ENCODE data around the gene CYTH2. TPM values are rescaled to one million over a fixed set of nuclear protein-coding genes. Genes with fewer than 3 reads are reported as not detected.

The CYTH2 gene
- total and polyA plus RNA-seq, 9 of the 15 experiments (the other 6 are each of a cell fraction or from before 2014, with no cell fraction given), result 1.8 to 45.2 (median 23.8) TPM

GRCh38 chr19:48469289-48469881 lies at the start of gene CYTH2 (continued):
- TF ChIP-seq RBFOX2 (IDR thresholded peaks at IDR 0.05; ENCODE audit: low read depth, low read length), result peak; percentile 98
- no peak for TF ChIP-seq TFE3 (CRISPR knock-in tag; IDR thresholded peaks at IDR 0.05)
- TF ChIP-seq PHF20 (IDR thresholded peaks at IDR 0.05; ENCODE audit: partially characterized antibody), result peak; percentile 75
- 0 out of 2 replicates have a peak, but pooled peaks have one; percentile 59 for TF ChIP-seq ZNF57 (CRISPR knock-in tag; IDR thresholded peaks at IDR 0.05)
- peak; percentile 52; the same call in 1 of the 2 replicates for TF ChIP-seq ZBTB1 (CRISPR knock-in tag; IDR thresholded peaks at IDR 0.05; ENCODE audit: borderline replicate concordance, low read depth)
- TF ChIP-seq NONO (IDR thresholded peaks at IDR 0.05; ENCODE audit: low read depth in 2 of 2, low read length in 1 of 2), result peak in 1 of 2 experiments; percentile 77; a peak in 3 of 4 replicates
- TF ChIP-seq ATF4 (CRISPR knock-in tag; IDR thresholded peaks at IDR 0.05), result peak; percentile 58; the same call in 1 of the 2 replicates
- 0 out of 2 replicates have a peak, but pooled peaks have one; percentile 16 for TF ChIP-seq ZNF12 (CRISPR knock-in tag; IDR thresholded peaks at IDR 0.05)
- no peak for TF ChIP-seq ZFP30 (CRISPR knock-in tag; IDR thresholded peaks at IDR 0.05; ENCODE audit: borderline replicate concordance)
- no peak for TF ChIP-seq PHB2 (IDR thresholded peaks at IDR 0.05; ENCODE audit: low read depth)
- TF ChIP-seq ZNF3 (CRISPR knock-in tag; IDR thresholded peaks at IDR 0.05), result no peak
- 0 out of 2 replicates have a peak, but pooled peaks have one; percentile 21 for TF ChIP-seq XRCC5 (IDR thresholded peaks at IDR 0.05; ENCODE audit: low read depth, low read length)
- TF ChIP-seq ZNF561 (CRISPR knock-in tag; conservative IDR thresholded peaks at IDR 0.05), result 0 out of 2 replicates have a peak, but pooled peaks have one; percentile 35
- TF ChIP-seq KLF13 (tag; IDR thresholded peaks at IDR 0.05; ENCODE audit: borderline replicate concordance, low read depth), result peak; percentile 67; the same call in 1 of the 2 replicates
- TF ChIP-seq NEUROD1 (IDR thresholded peaks at IDR 0.05; ENCODE audit: borderline replicate concordance, low read depth, low read length, partially characterized antibody), result peak; percentile 70
- peak; percentile 91 for TF ChIP-seq GABPB1 (CRISPR knock-in tag; IDR thresholded peaks at IDR 0.05)
- TF ChIP-seq ARID2 (IDR thresholded peaks at IDR 0.05), result no peak
- peak; percentile 95 for TF ChIP-seq PHF8 (IDR thresholded peaks at IDR 0.05; ENCODE audit: borderline replicate concordance, low read length)
- peak; percentile 78 for TF ChIP-seq RBBP5 (IDR thresholded peaks at IDR 0.05; ENCODE audit: borderline replicate concordance, insufficient read depth, low read length, poor library complexity, severe bottlenecking)
- TF ChIP-seq CEBPZ (IDR thresholded peaks at IDR 0.05; ENCODE audit: borderline replicate concordance, low read depth, low read length), result no peak

All from K562 (cell line).